Measurements from ENCODE around the gene ROR2. TPM values are rescaled to one million over a fixed set of nuclear protein-coding genes. Genes with fewer than 3 reads are reported as not detected.

The ROR2 gene
- total and polyA plus RNA-seq, 2 of the 13 experiments (the other 11 are each of a cell fraction or from before 2014, with no cell fraction given): not detected

- TF ChIP-seq ZBTB40 (IDR thresholded peaks at IDR 0.05) (no peak), ZBTB40 (CRISPR knock-in tag; IDR thresholded peaks at IDR 0.05) (no peak), KDM2A (CRISPR knock-in tag; IDR thresholded peaks at IDR 0.05; ENCODE audit: borderline replicate concordance, low read depth) (peak; percentile 32; the same call in 1 of the 2 replicates)
Measured at GRCh38 chr9:91775011-91775707, 174.9 kb downstream of the ROR2 start (continued).
